IPS-20b (cell line): ENCODE results near the gene LMCD1.

ENCODE experiments used
- H3K27ac ChIP-seq: one replicate; pipeline ENCODE4 v1.5.1; 2013; ENCODE audit warnings: low read length
- H3K27me3 ChIP-seq: 2 replicates; pipeline ENCODE4 v1.6.1; 2013; ENCODE audit warnings: mild to moderate bottlenecking, low read length, inconsistent platforms; ENCODE audit not compliant: insufficient read depth
- H3K36me3 ChIP-seq: 2 replicates; pipeline ENCODE4 v1.6.1; 2013; ENCODE audit warnings: low read depth, mild to moderate bottlenecking, inconsistent platforms, low read length, moderate library complexity; ENCODE audit not compliant: insufficient read depth
- H3K4me1 ChIP-seq: 2 replicates; pipeline ENCODE4 v1.6.1; 2013; ENCODE audit warnings: mild to moderate bottlenecking, control low read depth, inconsistent platforms, low read length, moderate library complexity; ENCODE audit not compliant: insufficient read depth
- H3K4me3 ChIP-seq: 2 replicates; pipeline ENCODE4 v1.5.1; 2013; ENCODE audit warnings: mild to moderate bottlenecking, low read length, inconsistent platforms
- H3K9ac ChIP-seq: 2 replicates; pipeline ENCODE4 v1.6.1; 2013; ENCODE audit warnings: low read depth, mild to moderate bottlenecking, inconsistent platforms, low read length, moderate library complexity
- H3K9me3 ChIP-seq: 2 replicates; pipeline ENCODE4 v1.6.1; 2013; ENCODE audit warnings: mild to moderate bottlenecking, low read depth, low read length, inconsistent platforms; ENCODE audit not compliant: insufficient read depth

The LMCD1 gene

DNA sequence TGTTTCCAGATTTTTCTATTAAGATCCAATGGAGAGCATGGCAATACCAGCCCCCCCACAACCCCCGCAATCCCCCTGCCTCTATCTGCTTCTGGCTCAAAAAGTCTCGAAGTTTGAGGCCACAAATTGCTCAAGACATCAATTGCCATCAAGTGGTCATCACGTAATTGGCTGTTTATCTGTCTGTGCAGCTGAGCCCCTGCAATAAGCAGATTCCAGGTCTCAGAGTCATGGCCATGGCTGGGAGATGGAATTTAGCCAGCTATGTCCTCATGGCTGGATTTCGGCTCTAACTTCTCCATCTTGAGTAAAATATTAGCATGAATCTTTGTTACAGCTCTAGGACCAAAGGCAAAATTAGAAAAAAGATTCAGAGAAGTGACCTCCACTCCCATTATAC, 120.2 kb downstream of the LMCD1 start:
- no peak overlapping the region for H3K9ac ChIP-seq
- H3K27me3 ChIP-seq: no peaks in the 10 kb centered on the region
- no peak overlapping the region for H3K27ac ChIP-seq
- no peak overlapping the region for H3K4me3 ChIP-seq
- no peaks in the 10 kb centered on the region for H3K36me3 ChIP-seq
- 0 out of 2 replicates have a peak, but pooled peaks cover 3% of the 10 kb centered on the region for H3K4me1 ChIP-seq
- no peaks in the 10 kb centered on the region for H3K9me3 ChIP-seq

DNA sequence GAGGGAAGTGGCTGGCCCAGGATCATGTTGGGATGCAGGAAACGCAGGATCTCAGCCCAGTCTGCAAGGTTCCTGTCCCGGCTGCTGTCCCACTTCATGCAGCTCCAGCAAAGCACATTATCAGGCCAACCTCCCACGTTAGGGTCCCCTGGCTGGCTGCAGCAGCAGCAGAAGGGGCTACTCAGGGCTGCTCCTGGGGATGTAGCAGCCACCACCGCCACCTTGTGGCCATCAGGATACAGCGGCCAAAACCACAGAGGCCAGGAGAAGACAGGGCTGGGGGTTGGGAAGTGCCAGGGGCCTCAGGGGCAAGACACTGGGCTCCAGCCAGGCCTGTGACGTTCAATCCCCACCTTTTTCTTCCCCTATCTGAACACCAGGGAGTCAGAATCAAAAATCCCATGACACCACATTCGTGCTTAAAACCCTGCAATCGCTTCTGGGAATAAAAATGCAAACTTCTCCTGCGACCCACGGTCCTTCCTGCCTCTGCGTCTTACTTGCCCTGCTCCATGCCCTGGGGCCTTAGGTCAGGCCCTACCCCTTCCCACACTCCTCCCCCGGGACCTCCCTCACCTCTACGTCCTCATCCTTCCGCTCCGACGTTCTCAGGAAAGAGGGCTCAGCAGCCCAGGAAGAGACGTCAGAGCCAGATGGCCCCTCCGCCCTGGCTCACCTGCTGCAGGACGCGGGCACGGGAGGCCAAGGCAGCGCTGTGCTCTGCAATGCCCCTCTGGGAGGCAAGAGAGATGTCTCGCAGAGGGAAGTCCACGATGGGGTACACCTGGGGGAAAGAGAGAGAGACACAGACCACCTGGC, 121.5 kb downstream of the LMCD1 start:
- Histone ChIP-seq H3K27me3 (no peaks in the 10 kb centered on the region), H3K36me3 (no peaks in the 10 kb centered on the region), H3K27ac (no peak overlapping the region), H3K9ac (0 out of 2 replicates have a peak overlapping the region, but pooled peaks have one; percentile 16), H3K9me3 (no peaks in the 10 kb centered on the region), H3K4me3 (no peak overlapping the region), H3K4me1 (0 out of 2 replicates have a peak, but pooled peaks cover 3% of the 10 kb centered on the region)

DNA sequence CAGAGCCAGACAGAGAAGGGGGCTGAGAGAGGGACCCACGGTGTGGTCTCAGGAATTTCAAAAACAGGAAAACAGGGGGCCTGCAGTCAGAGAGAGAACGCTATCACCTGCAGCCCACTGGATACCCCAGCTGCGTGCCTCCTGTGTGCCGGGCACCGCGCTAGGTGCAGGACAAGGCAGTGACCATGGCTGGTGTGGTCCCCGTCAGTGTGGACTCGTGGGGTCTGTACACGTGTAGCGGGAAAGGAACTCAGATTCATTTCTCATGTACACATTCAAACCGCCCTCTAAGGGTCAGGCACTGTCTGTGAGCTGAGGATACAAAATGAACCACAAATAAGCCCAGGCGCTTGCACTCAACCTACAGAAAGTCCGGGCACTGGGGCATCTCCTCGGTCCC, 122.1 kb downstream of the LMCD1 start:
- Histone ChIP-seq H3K9me3 (no peaks in the 10 kb centered on the region), H3K9ac (0 out of 2 replicates have a peak overlapping the region, but pooled peaks have one; percentile 16), H3K27ac (no peak overlapping the region), H3K4me1 (0 out of 2 replicates have a peak, but pooled peaks cover 3% of the 10 kb centered on the region), H3K36me3 (no peaks in the 10 kb centered on the region), H3K4me3 (no peak overlapping the region), H3K27me3 (no peaks in the 10 kb centered on the region)
